ENCODE data around the gene ANO1.

Gene ANO1

DNA sequence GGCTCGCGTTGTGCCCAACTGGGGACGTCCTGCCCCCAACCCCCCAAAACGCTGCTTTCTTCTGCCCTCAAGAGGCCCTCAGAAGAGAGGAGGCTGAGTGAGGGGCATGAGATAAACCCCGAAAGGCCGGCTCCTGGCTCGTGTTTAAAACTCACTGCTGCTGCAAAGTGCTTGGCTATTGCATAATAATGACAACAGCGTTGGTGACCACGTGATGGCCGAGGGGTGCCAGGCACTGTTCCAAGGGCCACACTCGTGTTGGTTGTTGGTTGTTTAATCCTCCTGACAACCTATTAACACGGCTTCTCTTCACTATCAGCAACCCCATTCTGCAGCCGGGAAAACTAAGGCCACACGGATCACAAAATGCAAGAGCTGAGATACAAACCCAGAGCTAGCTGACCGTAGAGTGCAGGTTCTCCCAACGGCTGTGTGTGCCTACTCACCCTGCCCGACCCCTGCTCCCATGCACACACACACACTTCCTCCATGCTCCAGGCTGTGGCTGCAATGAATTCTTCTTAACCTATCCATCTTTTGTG, 51.0 kb downstream of the ANO1 start:
- ATAC-seq, result no peak
- TF ChIP-seq POU6F1 (CRISPR knock-in tag; IDR thresholded peaks at IDR 0.05; ENCODE audit: borderline replicate concordance, low read depth), result no peak
- no peak for TF ChIP-seq PPARA (CRISPR knock-in tag; IDR thresholded peaks at IDR 0.05; ENCODE audit: borderline replicate concordance)
- TF ChIP-seq, protein P1, sequence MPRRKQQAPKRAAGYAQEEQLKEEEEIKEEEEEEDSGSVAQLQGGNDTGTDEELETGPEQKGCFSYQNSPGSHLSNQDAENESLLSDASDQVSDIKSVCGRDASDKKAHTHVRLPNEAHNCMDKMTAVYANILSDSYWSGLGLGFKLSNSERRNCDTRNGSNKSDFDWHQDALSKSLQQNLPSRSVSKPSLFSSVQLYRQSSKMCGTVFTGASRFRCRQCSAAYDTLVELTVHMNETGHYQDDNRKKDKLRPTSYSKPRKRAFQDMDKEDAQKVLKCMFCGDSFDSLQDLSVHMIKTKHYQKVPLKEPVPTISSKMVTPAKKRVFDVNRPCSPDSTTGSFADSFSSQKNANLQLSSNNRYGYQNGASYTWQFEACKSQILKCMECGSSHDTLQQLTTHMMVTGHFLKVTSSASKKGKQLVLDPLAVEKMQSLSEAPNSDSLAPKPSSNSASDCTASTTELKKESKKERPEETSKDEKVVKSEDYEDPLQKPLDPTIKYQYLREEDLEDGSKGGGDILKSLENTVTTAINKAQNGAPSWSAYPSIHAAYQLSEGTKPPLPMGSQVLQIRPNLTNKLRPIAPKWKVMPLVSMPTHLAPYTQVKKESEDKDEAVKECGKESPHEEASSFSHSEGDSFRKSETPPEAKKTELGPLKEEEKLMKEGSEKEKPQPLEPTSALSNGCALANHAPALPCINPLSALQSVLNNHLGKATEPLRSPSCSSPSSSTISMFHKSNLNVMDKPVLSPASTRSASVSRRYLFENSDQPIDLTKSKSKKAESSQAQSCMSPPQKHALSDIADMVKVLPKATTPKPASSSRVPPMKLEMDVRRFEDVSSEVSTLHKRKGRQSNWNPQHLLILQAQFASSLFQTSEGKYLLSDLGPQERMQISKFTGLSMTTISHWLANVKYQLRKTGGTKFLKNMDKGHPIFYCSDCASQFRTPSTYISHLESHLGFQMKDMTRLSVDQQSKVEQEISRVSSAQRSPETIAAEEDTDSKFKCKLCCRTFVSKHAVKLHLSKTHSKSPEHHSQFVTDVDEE (CRISPR knock-in tag; IDR thresholded peaks at IDR 0.05), result no peak
- no peak for TF ChIP-seq OSR1 (CRISPR knock-in tag; IDR thresholded peaks at IDR 0.05)
- no peak for TF ChIP-seq ZNF8 (CRISPR knock-in tag; IDR thresholded peaks at IDR 0.05)
- no peak for TF ChIP-seq ZNF70 (CRISPR knock-in tag; IDR thresholded peaks at IDR 0.05)
- TF ChIP-seq CSRNP3 (CRISPR knock-in tag; IDR thresholded peaks at IDR 0.05), result no peak
- no peak for TF ChIP-seq ISL1 (CRISPR knock-in tag; IDR thresholded peaks at IDR 0.05)
- no peak for TF ChIP-seq BACH2 (CRISPR knock-in tag; IDR thresholded peaks at IDR 0.05; ENCODE audit: borderline replicate concordance)
- no peak for TF ChIP-seq GLIS3 (CRISPR knock-in tag; IDR thresholded peaks at IDR 0.05)
- TF ChIP-seq TOX (CRISPR knock-in tag; IDR thresholded peaks at IDR 0.05; ENCODE audit: borderline replicate concordance), result no peak
- TF ChIP-seq ESRRG (CRISPR knock-in tag; IDR thresholded peaks at IDR 0.05), result no peak
- TF ChIP-seq, protein P2, sequence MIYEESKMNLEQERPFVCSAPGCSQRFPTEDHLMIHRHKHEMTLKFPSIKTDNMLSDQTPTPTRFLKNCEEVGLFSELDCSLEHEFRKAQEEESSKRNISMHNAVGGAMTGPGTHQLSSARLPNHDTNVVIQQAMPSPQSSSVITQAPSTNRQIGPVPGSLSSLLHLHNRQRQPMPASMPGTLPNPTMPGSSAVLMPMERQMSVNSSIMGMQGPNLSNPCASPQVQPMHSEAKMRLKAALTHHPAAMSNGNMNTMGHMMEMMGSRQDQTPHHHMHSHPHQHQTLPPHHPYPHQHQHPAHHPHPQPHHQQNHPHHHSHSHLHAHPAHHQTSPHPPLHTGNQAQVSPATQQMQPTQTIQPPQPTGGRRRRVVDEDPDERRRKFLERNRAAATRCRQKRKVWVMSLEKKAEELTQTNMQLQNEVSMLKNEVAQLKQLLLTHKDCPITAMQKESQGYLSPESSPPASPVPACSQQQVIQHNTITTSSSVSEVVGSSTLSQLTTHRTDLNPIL (CRISPR knock-in tag; IDR thresholded peaks at IDR 0.05; ENCODE audit: low read depth), result no peak
- TF ChIP-seq SNAI2 (CRISPR knock-in tag; IDR thresholded peaks at IDR 0.05), result no peak
- TF ChIP-seq RARB (CRISPR knock-in tag; IDR thresholded peaks at IDR 0.05), result no peak

- no peak for TF ChIP-seq GLIS3 (CRISPR knock-in tag; IDR thresholded peaks at IDR 0.05)
- TF ChIP-seq ESRRG (CRISPR knock-in tag; IDR thresholded peaks at IDR 0.05), result no peak
- no peak for TF ChIP-seq CSDC2 (CRISPR knock-in tag; IDR thresholded peaks at IDR 0.05)
- no peak for TF ChIP-seq ZFP30 (CRISPR knock-in tag; IDR thresholded peaks at IDR 0.05)
- ATAC-seq, result no peak
Observed at GRCh38 chr11:70130636-70131035, 52.5 kb downstream of the ANO1 start.

- TF ChIP-seq CSDC2 (CRISPR knock-in tag; IDR thresholded peaks at IDR 0.05), result no peak
- no peak for TF ChIP-seq TCF4 (CRISPR knock-in tag; IDR thresholded peaks at IDR 0.05; ENCODE audit: borderline replicate concordance)
- no peak for TF ChIP-seq RARB (CRISPR knock-in tag; IDR thresholded peaks at IDR 0.05)
- TF ChIP-seq, protein P3, sequence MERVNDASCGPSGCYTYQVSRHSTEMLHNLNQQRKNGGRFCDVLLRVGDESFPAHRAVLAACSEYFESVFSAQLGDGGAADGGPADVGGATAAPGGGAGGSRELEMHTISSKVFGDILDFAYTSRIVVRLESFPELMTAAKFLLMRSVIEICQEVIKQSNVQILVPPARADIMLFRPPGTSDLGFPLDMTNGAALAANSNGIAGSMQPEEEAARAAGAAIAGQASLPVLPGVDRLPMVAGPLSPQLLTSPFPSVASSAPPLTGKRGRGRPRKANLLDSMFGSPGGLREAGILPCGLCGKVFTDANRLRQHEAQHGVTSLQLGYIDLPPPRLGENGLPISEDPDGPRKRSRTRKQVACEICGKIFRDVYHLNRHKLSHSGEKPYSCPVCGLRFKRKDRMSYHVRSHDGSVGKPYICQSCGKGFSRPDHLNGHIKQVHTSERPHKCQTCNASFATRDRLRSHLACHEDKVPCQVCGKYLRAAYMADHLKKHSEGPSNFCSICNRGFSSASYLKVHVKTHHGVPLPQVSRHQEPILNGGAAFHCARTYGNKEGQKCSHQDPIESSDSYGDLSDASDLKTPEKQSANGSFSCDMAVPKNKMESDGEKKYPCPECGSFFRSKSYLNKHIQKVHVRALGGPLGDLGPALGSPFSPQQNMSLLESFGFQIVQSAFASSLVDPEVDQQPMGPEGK (CRISPR knock-in tag; IDR thresholded peaks at IDR 0.05; ENCODE audit: borderline replicate concordance), result no peak
- no peak for TF ChIP-seq ESRRG (CRISPR knock-in tag; IDR thresholded peaks at IDR 0.05)
- no peak for TF ChIP-seq TOX (CRISPR knock-in tag; IDR thresholded peaks at IDR 0.05; ENCODE audit: borderline replicate concordance)
- TF ChIP-seq ZNF8 (CRISPR knock-in tag; IDR thresholded peaks at IDR 0.05), result no peak
- TF ChIP-seq, protein P2 (CRISPR knock-in tag; IDR thresholded peaks at IDR 0.05; ENCODE audit: low read depth), result no peak
- TF ChIP-seq OSR1 (CRISPR knock-in tag; IDR thresholded peaks at IDR 0.05), result no peak
- no peak for TF ChIP-seq ZNF70 (CRISPR knock-in tag; IDR thresholded peaks at IDR 0.05)
- TF ChIP-seq PPARA (CRISPR knock-in tag; IDR thresholded peaks at IDR 0.05; ENCODE audit: borderline replicate concordance), result no peak
- TF ChIP-seq ZNF565 (CRISPR knock-in tag; conservative IDR thresholded peaks at IDR 0.05; ENCODE audit: low read depth), result no peak
- TF ChIP-seq GLIS3 (CRISPR knock-in tag; IDR thresholded peaks at IDR 0.05), result no peak
- no peak for TF ChIP-seq ARNTL (CRISPR knock-in tag; IDR thresholded peaks at IDR 0.05; ENCODE audit: borderline replicate concordance, low read depth)
- TF ChIP-seq ISL1 (CRISPR knock-in tag; IDR thresholded peaks at IDR 0.05), result no peak
- no peak for ATAC-seq
Observed at GRCh38 chr11:70131606-70132190, 53.6 kb downstream of the ANO1 start.

Measured in SK-N-SH treated with all-trans-retinoic acid at 6 μM for 48 hours (cell line).